PC-9 (cell line): ENCODE measurements around the gene ADARB2.

Source experiments
- EZH2 ChIP-seq: fragments of 200-600 bp; sonication (generic); IDR thresholded peaks from 2 replicates; pipeline ENCODE4 v1.8.0; 2017; ENCODE audit warnings: antibody characterized with exemption, low read depth
- TF ChIP-seq, protein P1 (sequence below): fragments of 200-600 bp; sonication (generic); conservative IDR thresholded peaks from 2 replicates; pipeline ENCODE4 v1.6.1; 2017; ENCODE audit warnings: mixed run types, antibody characterized with exemption, mild to moderate bottlenecking, moderate library complexity

DNA sequence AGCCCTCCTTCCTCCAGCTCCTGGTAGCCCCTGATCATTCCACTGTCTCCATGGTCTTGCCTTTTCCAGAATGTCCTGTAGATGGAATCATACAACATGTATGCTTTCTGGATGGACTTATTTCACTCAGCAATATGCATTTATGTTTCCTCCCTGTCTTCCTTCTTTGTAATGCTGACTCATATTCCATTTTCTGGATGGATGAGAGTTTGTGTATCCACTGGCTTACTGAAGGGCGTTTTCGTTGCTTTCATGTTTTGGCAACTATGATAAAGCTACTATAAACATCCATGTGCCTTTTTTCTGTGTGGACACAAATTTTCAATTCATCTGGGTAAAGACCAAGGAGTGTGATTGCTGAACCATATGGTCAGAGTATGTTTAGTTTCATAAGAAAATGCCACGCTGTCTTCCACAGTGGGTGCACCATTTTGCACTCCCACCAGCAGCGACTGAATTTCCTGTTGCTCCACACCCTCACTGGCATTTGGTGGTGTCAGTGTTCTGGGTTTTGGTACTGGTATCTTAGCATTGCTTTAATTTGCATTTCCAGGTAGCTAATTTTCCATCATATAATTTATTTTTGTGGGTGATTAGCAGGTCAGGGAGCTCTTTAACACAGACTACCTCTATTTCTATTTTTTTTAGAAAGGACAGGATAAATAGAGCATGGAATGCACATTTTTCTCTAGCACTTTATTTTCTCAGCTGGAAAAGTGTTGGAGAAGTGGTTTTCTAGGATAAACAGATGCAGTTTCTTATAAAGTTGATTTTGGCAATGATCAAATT, 429.0 kb downstream of the ADARB2 start:
- TF ChIP-seq, protein P1, sequence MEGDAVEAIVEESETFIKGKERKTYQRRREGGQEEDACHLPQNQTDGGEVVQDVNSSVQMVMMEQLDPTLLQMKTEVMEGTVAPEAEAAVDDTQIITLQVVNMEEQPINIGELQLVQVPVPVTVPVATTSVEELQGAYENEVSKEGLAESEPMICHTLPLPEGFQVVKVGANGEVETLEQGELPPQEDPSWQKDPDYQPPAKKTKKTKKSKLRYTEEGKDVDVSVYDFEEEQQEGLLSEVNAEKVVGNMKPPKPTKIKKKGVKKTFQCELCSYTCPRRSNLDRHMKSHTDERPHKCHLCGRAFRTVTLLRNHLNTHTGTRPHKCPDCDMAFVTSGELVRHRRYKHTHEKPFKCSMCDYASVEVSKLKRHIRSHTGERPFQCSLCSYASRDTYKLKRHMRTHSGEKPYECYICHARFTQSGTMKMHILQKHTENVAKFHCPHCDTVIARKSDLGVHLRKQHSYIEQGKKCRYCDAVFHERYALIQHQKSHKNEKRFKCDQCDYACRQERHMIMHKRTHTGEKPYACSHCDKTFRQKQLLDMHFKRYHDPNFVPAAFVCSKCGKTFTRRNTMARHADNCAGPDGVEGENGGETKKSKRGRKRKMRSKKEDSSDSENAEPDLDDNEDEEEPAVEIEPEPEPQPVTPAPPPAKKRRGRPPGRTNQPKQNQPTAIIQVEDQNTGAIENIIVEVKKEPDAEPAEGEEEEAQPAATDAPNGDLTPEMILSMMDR, result no peak
- no peak for TF ChIP-seq EZH2
